GM10847 (cell line): Measurements from ENCODE around the gene TBC1D23.

Experiments
- POLR2A ChIP-seq: IDR thresholded peaks from 2 replicates; pipeline ENCODE4 v1.6.1; 2011; ENCODE audit not compliant: insufficient read length; ENCODE audit errors: extremely low read depth

Gene TBC1D23

DNA sequence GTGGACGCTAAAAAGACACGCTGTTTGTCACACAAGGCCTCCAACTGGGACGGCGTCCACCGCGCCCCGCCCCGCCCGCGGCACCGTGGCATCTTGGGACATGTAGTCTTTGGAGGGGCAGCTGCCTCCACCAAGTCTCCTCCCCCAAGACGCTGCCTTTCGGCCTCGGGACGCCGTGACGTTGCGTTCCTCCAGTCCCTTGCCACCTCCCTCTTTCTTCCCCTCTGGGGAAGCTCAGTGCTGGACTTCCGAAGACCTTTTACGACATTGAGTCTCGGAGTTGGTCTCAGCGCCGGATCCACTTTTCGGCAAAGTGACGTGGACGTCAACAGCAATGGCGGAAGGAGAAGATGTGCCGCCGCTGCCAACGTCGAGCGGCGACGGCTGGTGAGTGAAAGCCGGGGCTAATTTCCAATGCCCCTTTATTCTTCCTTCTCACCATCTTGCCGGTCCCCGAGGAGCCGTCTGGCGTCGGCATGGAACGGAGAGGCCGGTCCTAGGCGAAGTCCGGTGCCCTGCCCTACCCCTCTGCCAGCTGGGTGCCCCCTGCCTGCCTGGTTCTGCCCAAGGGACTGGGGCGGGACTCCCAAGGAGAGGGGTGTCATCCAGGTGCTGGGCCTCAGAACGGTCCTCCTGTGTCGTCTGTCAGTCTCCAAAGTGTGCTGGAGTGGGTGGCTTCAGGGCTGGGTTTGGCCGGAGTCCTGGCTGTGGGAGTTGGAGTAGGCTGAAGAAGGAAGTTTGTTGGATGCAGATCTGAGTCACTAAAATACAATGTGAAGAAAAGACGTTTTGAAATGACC lies at the start of gene TBC1D23:
Gene TBC1D23, plus strand, starts transcription at position 308 of the 800 bp plus-strand sequence. Its CDS starts 27 bp downstream, at position 335.
- peak; percentile 78 for TF ChIP-seq POLR2A

DNA sequence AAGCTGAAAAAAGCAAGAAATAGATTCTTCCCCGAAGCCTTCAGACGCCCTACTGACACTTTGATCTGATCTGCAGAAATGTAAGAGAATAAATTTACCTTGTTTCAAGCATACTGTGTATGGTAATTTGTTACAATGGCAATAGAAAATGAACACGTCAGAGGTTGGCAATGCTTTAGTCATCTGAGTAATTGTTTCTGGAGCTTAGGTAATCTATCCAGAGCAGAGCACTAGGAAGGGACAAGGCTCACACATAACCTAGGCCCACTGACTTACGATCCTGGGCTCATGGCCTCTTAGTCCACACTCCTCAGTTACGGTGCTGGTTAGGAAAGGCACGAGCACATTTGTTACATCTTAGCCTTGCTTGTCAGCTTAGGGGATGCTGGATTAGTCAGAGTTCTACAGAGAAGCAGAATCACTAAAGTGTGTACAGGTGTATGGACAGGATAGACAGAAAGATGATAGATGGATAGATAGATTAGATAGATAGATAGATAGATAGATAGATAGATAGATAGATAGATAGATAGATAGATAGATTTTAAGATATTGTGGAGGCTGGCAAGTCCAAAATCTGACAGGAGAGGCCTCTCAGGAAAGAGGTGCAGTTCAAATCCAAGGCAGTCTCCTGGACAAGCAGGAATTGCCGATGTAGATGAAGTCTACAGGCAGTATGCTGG lies 46.8 kb upstream of the TBC1D23 start:
- no peak for TF ChIP-seq POLR2A

DNA sequence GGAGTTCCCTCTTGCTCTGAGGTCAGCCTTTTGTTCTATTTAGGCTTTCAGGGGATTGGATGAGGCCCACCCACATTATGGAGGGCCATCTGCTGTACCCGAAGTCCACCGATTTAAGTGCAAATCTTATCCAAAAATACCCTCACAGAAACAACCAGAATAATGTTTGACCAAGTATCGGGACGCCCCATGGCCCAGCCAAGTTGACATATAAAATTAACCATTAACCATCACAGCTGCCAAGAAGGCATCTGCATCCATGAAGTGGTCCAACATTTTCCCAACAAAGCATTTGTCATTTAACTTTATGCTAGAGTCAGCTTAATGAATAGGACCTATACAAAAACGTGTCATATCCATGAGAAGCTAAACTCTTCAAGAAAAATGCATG lies 46.2 kb upstream of the TBC1D23 start:
- no peak for TF ChIP-seq POLR2A

DNA sequence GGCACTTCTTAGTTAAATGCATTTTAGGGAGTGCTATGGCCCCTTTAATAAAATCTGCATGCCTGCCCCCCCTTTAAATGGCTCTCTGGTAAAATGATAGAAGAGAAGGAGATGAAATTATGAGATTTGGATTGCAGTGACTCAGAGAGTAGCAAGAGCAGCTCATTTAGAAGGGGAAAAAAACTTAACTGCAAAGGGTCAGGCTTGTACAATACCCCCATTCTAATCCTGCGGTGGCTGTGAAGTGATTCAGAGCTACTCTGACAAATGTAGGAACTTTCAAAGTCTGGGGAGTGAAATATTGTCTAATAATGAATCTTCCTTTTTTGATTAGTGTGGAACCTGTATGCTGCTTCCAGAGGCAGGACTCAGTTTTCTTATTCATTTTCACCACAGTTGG lies 44.1 kb upstream of the TBC1D23 start:
- TF ChIP-seq POLR2A: no peak

DNA sequence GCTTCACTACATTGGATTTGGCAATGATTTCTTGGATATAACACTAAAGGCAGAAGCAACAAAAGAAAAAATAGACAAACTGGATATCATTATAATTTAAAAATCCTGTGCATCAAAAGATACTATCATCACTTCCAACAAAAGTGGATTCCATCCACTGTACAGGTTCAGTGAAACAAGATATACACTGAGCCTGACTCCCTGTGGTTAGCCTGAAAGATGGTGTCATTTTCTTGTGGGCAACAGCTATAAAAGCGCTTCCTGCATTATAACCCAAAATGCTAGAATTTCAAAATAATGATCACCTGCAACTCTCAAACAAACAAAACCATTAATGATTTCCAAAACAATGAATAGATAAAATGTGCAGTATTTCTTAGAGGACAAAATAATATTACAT lies 39.6 kb upstream of the TBC1D23 start:
- TF ChIP-seq POLR2A: no peak

DNA sequence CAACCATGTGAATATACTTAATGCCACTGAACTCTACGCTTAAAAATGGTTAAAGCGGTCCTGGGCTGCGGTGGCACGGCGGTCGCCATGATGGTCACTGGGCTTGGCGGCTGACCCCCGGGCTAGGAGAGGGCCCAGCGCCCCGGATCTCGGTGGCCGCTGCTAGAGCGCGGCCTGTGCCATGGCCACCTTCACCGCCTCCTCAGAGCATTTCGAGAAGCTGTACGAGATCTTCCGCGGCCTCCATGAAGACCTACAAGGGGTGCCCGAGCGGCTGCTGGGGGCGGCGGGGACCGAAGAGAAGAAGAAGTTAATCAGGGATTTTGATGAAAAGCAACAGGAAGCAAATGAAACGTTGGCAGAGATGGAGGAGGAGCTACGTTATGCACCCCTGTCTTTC lies 35.6 kb upstream of the TBC1D23 start:
- TF ChIP-seq POLR2A: no peak

DNA sequence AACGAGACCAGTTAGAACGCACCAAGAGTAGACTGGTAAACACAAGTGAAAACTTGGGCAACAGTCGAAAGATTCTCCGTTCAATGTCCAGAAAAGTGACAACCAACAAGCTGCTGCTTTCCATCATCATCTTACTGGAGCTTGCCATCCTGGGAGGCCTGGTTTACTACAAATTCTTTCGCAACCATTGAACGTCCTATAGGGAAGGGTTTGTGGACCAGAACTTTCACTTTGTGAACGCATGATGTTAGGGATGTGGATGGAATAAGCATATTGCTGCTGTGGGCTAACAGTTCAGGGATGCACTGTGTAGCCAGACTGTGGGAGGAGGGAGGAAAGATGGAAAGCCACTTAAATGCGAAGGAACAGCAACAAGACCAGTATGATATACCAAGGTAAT lies 34.9 kb upstream of the TBC1D23 start:
- no peak for TF ChIP-seq POLR2A

DNA sequence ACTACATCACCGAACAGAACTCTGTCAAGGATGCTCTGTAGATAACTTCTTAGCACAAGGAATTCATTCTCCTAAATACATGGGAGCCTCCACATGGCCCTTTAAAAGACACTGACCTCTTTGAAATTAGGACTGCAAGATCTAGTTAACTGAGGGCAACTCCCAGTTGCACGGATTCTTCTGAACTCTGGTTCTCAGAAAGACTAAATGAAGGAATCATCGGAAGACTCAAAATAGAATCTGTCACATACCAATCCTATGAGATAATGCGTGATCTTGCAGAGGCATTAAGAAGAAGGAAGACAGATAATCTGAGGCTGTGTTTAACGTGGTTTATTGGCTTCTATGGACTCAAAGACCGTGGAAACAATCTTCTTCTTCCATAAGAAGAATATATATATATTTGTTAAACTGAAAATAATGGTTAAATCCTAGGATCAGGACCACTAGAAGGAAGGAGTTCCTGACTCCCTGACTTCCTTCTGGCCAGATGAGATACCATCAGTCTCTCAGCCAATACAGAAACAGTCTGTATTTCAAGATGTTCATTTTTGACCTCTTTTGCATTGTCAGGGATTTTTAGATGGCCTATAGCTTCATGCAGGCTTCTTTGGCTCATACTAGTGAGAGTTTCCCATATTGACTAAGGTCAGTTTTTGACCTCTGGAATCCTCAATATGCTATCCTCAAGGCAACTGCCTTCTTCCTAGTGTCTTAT lies 33.9 kb upstream of the TBC1D23 start:
- TF ChIP-seq POLR2A: no peak

DNA sequence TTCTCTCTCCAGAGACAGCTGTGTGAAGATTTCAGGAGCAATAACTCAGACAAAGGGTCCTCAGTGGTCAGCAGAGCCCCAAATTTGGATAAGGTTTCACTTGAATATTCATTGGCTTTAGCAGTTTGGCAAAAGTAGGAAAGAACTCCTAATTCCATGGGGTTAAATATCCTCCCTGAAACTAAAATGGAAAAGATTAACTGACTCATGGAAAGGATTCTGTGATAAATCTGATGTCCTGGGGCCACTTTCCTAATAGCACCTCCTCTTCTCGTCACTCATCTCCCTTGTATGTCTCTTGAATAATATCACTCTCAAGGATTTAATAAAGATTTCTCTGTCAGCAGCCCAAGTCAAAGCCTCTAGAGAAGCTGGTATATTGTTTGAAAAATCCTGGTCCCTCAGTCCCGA lies 33.3 kb upstream of the TBC1D23 start:
- no peak for TF ChIP-seq POLR2A

DNA sequence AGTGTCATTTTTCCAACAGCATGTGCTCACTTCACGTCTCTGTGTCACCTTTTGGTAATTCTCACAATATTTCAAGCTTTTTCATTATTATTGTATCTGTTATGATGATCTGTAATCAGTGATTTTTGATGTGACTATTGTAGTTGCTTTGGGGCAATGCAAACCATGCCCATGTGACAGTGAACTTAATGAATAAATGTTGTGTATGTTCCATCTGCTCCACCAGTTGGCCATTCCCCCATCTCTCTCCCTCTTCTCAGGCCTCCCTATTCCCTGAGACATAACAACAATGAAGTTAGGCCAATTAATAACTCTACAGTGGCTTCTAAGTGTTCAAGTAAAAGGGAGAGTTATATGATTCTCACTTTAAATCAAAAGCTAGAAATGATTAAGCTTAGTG lies 32.5 kb upstream of the TBC1D23 start:
- TF ChIP-seq POLR2A: no peak

DNA sequence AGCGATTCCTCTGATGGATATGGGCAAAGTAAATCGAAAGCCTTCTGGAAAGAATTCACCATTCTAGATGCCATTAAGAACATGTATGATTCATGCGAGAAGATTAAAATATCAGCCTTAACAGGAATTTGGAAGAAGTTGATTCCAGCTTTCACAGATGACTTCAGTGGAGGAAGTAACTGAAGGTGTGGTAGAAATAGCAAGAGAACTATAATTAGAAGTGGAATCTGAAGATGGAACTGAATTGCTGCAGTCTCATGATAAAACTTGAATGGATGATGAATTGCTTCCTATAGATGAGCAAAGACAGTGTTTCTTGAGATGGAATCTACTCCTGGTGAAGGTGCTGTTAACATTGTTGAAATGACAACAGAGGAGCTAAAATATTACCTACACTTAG lies 30.1 kb upstream of the TBC1D23 start:
- TF ChIP-seq POLR2A: no peak

DNA sequence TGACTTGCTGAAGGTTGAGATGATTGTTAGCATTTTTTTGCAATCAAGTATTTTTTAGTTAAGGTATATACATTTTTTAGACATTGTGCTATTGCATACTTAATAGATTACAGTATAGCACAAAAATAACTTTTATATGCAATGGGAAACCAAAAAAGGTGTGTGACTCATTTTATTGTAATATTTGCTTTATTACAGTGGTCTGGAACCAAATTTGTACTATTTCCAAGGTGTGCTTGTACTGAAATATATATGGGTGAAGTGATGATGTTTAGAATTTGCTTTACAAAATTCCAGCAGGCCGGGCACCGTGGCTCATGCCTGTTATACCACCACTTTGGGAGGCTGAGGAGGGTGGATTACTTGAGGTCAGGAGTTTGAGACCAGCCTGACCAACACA lies 29.1 kb upstream of the TBC1D23 start:
- no peak for TF ChIP-seq POLR2A

DNA sequence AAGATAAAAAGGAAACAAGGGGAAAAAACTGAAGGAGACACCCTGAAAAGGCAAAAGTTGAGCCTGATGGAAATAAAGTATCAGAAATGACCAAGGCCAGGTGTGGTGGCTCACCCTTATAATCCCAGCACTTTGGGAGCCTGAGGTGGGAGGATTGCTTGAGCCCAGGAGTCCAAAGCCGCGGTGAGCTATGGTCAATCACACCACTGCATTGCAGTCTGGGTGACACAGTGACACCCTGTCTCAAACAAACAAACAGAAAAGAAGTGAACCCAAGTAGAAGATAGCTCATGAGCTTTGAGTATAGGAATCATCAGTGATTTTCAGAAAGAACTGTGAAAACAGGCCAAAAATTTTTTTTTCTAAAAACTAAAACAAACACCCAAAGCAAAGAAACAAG lies 26.4 kb upstream of the TBC1D23 start:
- no peak for TF ChIP-seq POLR2A

DNA sequence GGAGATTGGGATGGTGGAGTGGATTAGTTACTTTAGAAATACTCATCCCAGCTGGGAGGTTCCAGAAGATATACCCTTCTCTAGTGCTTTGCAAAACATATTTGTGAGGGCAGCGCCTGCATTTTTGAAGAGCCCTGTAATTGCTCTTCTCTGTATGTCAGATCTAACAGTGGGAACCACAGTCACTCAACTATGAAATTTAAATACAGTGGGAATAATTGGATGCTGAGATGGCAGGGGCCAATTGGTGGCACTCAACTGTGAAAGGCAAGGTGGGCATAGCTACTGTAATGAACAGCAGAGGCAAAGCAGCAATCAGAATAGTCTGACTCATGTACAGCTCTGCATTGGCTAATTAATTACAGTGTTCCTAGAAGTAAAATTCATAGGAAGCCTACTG lies 22.2 kb upstream of the TBC1D23 start:
- TF ChIP-seq POLR2A: no peak

DNA sequence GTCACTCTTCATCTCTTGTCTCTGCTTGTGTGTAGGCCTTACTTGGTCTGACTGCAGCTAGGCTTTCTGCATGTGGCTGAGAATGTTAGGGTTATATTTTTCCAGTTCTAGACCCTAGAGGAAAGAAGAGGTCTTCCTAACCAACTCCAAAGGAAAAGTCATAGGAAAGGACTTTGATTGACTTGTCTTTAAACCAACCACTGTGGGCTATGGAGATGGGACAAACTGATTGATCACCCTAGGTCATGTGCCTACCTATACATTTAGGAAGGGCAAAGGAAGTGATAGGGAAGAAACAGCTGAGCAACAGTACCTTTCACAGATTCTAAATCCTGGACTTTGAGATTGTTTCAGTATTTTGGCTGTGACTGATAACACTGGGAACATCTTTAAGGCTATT lies 16.5 kb upstream of the TBC1D23 start:
- TF ChIP-seq POLR2A: no peak

DNA sequence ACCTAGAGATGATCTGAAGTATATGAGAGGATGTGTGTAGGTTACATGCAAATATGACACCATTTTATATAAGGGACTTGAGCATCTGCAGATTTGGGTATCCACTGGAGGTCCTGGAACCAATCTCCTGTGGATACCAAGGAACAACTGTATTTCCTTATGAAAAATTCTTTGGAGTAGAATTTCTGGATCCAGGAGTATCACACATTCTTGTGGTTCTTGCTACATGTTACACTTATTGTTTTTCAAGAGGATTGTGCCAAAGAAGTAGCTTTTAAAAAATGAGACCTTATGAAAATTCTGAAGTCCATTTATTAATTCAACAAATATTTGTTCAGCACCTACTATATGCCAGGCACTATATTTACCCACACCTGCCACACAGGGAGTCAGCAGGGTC lies 15.7 kb upstream of the TBC1D23 start:
- TF ChIP-seq POLR2A: no peak

DNA sequence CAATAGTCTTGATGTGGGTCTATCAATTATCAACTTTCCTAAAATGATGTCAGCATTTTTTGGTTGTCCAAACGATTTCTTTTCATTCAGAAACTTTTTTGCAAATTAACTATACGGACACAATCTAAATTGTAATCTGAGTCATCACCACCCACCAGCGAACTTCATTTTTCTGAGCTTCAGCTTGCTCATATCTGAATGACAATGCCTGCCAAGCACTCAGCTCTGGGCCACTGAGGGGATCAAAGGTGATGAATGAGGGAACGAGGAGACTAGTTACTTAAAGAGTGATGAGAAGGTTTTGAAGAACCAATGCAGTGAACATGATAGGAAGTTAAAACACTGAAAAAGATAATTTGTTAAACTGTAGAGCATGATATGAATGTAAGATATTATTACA lies 14.9 kb upstream of the TBC1D23 start:
- TF ChIP-seq POLR2A: no peak

DNA sequence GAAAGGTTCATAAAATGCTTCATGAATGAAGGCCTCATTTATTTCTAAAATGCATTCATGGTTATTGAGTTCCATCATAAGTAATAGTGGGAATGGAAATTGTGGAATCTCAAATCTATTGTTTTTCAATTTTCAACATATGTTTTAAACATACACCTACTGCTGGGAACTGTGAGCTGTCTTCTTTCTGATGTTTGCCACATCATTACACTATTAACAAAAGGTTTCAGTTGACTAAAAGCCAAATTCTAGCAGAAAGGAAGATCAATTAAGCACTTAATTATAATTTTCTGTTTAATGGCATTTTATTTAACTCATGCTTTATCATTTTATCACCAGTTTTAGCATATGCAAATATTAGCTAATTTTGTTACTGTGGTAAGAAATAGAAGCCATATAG lies 13.8 kb upstream of the TBC1D23 start:
- no peak for TF ChIP-seq POLR2A
